Suprapubic skin (tissue), 4 donors: ENCODE measurements around the gene SOCS3.

Experiments used
- EP300 ChIP-seq: sonication (generic); formaldehyde crosslinking; IDR thresholded peaks from one replicate; pipeline ENCODE4 v1.6.1; 2017; ENCODE audit warnings: antibody characterized with exemption
- POLR2AphosphoS5 ChIP-seq, 3 donors: sonication (generic); formaldehyde crosslinking; IDR thresholded peaks; one replicate each; pipeline ENCODE4 v1.6.1; 2017; ENCODE audit warnings: antibody characterized with exemption in 3 of 3

- no peak for TF ChIP-seq POLR2AphosphoS5 (IDR thresholded peaks at IDR 0.05)
- TF ChIP-seq EP300: no peak
Measured at GRCh38 chr17:78330570-78331224, 29.2 kb downstream of the SOCS3 start.
